Stomach (tissue), 4 donors: ENCODE measurements around the gene GOLIM4.

Experiments used
- POLR2A ChIP-seq, 4 donors: fragments of 450-650 bp; IDR thresholded peaks; one replicate each; pipeline ENCODE4 v1.6.1; 2016; ENCODE audit warnings: antibody characterized with exemption in 4 of 4, control low read depth in 2 of 4, mild to moderate bottlenecking in 1 of 4, moderate library complexity in 1 of 4
- POLR2AphosphoS5 ChIP-seq, 3 donors: sonication (generic); formaldehyde crosslinking; IDR thresholded peaks; one replicate each; pipeline ENCODE4 v1.6.1; 2016; ENCODE audit warnings: antibody characterized with exemption in 3 of 3
- TF ChIP-seq, protein P1 (sequence below), 7 experiments: fragments of 450-650 bp in 4 of 7; fragments of 200-600 bp in 3 of 7; sonication (generic) in 3 of 7; IDR thresholded peaks; one replicate each; pipeline ENCODE4 v1.5.1; 2016 to 2019; ENCODE audit warnings: antibody characterized with exemption in 7 of 7, control low read depth in 2 of 7, mild to moderate bottlenecking in 1 of 7

DNA sequence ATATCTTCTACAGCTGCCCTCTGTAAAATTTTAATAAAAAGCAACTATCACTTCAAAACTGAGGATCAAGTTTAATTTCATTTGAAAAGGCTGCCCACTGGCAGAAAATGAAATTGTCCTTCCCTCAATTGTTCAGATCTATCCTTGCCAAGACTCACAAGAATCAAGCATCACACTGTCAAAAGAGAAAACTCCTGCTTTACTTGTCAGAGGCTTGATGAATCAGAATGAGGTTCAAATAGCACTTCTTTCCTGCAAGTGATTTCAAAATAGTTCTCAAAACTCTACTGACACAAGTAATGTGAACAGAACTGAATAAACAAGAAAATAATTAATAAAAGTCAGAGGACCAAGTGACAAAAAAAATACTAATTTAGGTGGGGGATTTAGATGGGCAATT, 70.6 kb downstream of the GOLIM4 start:
- TF ChIP-seq, protein P1, sequence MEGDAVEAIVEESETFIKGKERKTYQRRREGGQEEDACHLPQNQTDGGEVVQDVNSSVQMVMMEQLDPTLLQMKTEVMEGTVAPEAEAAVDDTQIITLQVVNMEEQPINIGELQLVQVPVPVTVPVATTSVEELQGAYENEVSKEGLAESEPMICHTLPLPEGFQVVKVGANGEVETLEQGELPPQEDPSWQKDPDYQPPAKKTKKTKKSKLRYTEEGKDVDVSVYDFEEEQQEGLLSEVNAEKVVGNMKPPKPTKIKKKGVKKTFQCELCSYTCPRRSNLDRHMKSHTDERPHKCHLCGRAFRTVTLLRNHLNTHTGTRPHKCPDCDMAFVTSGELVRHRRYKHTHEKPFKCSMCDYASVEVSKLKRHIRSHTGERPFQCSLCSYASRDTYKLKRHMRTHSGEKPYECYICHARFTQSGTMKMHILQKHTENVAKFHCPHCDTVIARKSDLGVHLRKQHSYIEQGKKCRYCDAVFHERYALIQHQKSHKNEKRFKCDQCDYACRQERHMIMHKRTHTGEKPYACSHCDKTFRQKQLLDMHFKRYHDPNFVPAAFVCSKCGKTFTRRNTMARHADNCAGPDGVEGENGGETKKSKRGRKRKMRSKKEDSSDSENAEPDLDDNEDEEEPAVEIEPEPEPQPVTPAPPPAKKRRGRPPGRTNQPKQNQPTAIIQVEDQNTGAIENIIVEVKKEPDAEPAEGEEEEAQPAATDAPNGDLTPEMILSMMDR (IDR thresholded peaks at IDR 0.05) = no peak
- TF ChIP-seq POLR2AphosphoS5 (IDR thresholded peaks at IDR 0.05) (no peak), POLR2A (IDR thresholded peaks at IDR 0.05) (no peak)
